Rectal smooth muscle tissue (tissue), 1 donor: ENCODE measurements around the gene ELMO1.

Experiments
- H3K27ac ChIP-seq: one replicate; pipeline ENCODE4 v1.7.0; 2013; ENCODE audit warnings: low read depth, low read length, inconsistent platforms
- H3K27me3 ChIP-seq: one replicate; pipeline ENCODE4 v1.7.0; 2013; ENCODE audit warnings: low read length; ENCODE audit not compliant: control insufficient read depth, insufficient read depth
- H3K36me3 ChIP-seq: one replicate; pipeline ENCODE4 v1.7.0; 2013; ENCODE audit warnings: low read length; ENCODE audit not compliant: control insufficient read depth, insufficient read depth
- H3K4me1 ChIP-seq: one replicate; pipeline ENCODE4 v1.7.0; 2013; ENCODE audit warnings: low read length; ENCODE audit not compliant: control insufficient read depth, insufficient read depth
- H3K4me3 ChIP-seq: one replicate; pipeline ENCODE4 v1.7.0; 2013; ENCODE audit warnings: low read length
- H3K9ac ChIP-seq: one replicate; pipeline ENCODE4 v1.7.0; 2013; ENCODE audit warnings: low read length

Gene ELMO1

GRCh38 chr7:36814311-36814710, 634.4 kb downstream of the ELMO1 start:
- Histone ChIP-seq H3K27ac (no peak overlapping the region), H3K36me3 (no peaks in the 10 kb centered on the region), H3K27me3 (no peaks in the 10 kb centered on the region), H3K9ac (no peak overlapping the region), H3K4me1 (no peaks in the 10 kb centered on the region), H3K4me3 (no peak overlapping the region)

GRCh38 chr7:36811807-36812206, 636.9 kb downstream of the ELMO1 start:
- Histone ChIP-seq H3K4me3 (no peak overlapping the region), H3K9ac (no peak overlapping the region), H3K36me3 (no peaks in the 10 kb centered on the region), H3K4me1 (no peaks in the 10 kb centered on the region), H3K27ac (no peak overlapping the region), H3K27me3 (no peaks in the 10 kb centered on the region)

GRCh38 chr7:36810489-36810888, 638.2 kb downstream of the ELMO1 start:
- Histone ChIP-seq H3K27me3 (no peaks in the 10 kb centered on the region), H3K4me3 (no peak overlapping the region), H3K9ac (no peak overlapping the region), H3K4me1 (no peaks in the 10 kb centered on the region), H3K27ac (no peak overlapping the region), H3K36me3 (no peaks in the 10 kb centered on the region)

- Histone ChIP-seq H3K4me1 (no peaks in the 10 kb centered on the region), H3K9ac (no peak overlapping the region), H3K36me3 (no peaks in the 10 kb centered on the region), H3K27ac (no peak overlapping the region), H3K4me3 (no peak overlapping the region), H3K27me3 (no peaks in the 10 kb centered on the region)
These were observed 638.6 kb downstream of the ELMO1 start for GRCh38 chr7:36810032-36810431.

GRCh38 chr7:36809510-36809909, 639.2 kb downstream of the ELMO1 start:
- Histone ChIP-seq H3K4me3 (no peak overlapping the region), H3K36me3 (no peaks in the 10 kb centered on the region), H3K9ac (no peak overlapping the region), H3K27ac (no peak overlapping the region), H3K27me3 (no peaks in the 10 kb centered on the region), H3K4me1 (no peaks in the 10 kb centered on the region)

GRCh38 chr7:36809086-36809485, 639.6 kb downstream of the ELMO1 start:
- no peaks in the 10 kb centered on the region for H3K4me1 ChIP-seq
- H3K36me3 ChIP-seq: no peaks in the 10 kb centered on the region
- H3K27me3 ChIP-seq: no peaks in the 10 kb centered on the region
- no peak overlapping the region for H3K9ac ChIP-seq
- H3K27ac ChIP-seq: no peak overlapping the region
- no peak overlapping the region for H3K4me3 ChIP-seq

- no peaks in the 10 kb centered on the region for H3K36me3 ChIP-seq
- H3K27me3 ChIP-seq: no peaks in the 10 kb centered on the region
- H3K9ac ChIP-seq: no peak overlapping the region
- H3K4me3 ChIP-seq: no peak overlapping the region
- H3K27ac ChIP-seq: no peak overlapping the region
- H3K4me1 ChIP-seq: no peaks in the 10 kb centered on the region
These were observed 641.8 kb downstream of the ELMO1 start for GRCh38 chr7:36806891-36807290.
